IMR-90 (cell line): ENCODE data around the gene ACTR3C. TPM values are rescaled to one million over a fixed set of nuclear protein-coding genes. Genes with fewer than 3 reads are reported as not detected.

Experiments used
- ATAC-seq: fragments of 200-7000 bp; cut with Tn5 transposase; 2 replicates; pipeline ENCODE4 v1.9.1; 2020; ENCODE audit warnings: low read depth, mild to moderate bottlenecking, moderate library complexity
- BruUV-seq: library from RNA; stranded (reverse); fragments of 400-500 nt; replicated peaks from 2 replicates; lab custom pipeline; 2021; lab: Mats Ljungman, UMichigan
- CTCF ChIA-PET: fragments of 300-600 bp; formaldehyde crosslinking; extraction: SDS; loops from one replicate; lab custom pipeline; 2021; ENCODE audit warnings: antibody characterized with exemption; lab: Yijun Ruan, JAX
- POLR2A ChIA-PET: fragments of 300-600 bp; sonication (Branson Sonifier 250); formaldehyde crosslinking; loops from one replicate; lab custom pipeline; 2022; ENCODE audit warnings: antibody characterized with exemption; ENCODE audit not compliant: unreplicated experiment; lab: Charles Lee
- DNase-seq: peaks from one replicate; pipeline ENCODE4 v3.0.0; 2013
- H2AFZ ChIP-seq: replicated peaks from 2 replicates; pipeline ENCODE3; 2013; ENCODE audit warnings: low read length, mild to moderate bottlenecking; ENCODE audit not compliant: poor library complexity
- H2AK5ac ChIP-seq: 2 replicates; pipeline ENCODE4 v1.6.1; 2013; ENCODE audit warnings: low read depth, low read length, inconsistent platforms
- H2AK9ac ChIP-seq: replicated peaks from 2 replicates; pipeline ENCODE3; 2013; ENCODE audit warnings: mild to moderate bottlenecking, low read depth, low read length, moderate library complexity; ENCODE audit not compliant: poor library complexity
- H2BK120ac ChIP-seq: 2 replicates; pipeline ENCODE4 v1.6.1; 2013; ENCODE audit warnings: low read depth, low read length, inconsistent platforms
- H2BK15ac ChIP-seq: 3 replicates; pipeline ENCODE4 v1.6.1; 2013; ENCODE audit warnings: low read depth, low read length, inconsistent platforms
- H2BK20ac ChIP-seq: 2 replicates; pipeline ENCODE4 v1.6.1; 2013; ENCODE audit warnings: low read depth, mild to moderate bottlenecking, inconsistent platforms, low read length, moderate library complexity
- H2BK5ac ChIP-seq: 2 replicates; pipeline ENCODE4 v1.6.1; 2013; ENCODE audit warnings: mild to moderate bottlenecking, low read depth, low read length, inconsistent platforms; ENCODE audit not compliant: poor library complexity, severe bottlenecking
- H3K14ac ChIP-seq: replicated peaks from 2 replicates; pipeline ENCODE4 v1.6.1; 2013; ENCODE audit warnings: low read depth, low read length, inconsistent platforms
- H3K18ac ChIP-seq: 2 replicates; pipeline ENCODE4 v1.6.1; 2013; ENCODE audit warnings: low read depth, low read length, control low read depth
- H3K23ac ChIP-seq: 2 replicates; pipeline ENCODE4 v1.6.1; 2013; ENCODE audit warnings: low read depth, low read length, inconsistent platforms
- H3K27ac ChIP-seq: 2 replicates; pipeline ENCODE4 v1.5.1; 2013; ENCODE audit warnings: mild to moderate bottlenecking, control low read depth, low read length; ENCODE audit not compliant: insufficient read depth
- H3K27me3 ChIP-seq: 2 replicates; pipeline ENCODE4 v1.6.1; 2013; ENCODE audit warnings: low read length; ENCODE audit not compliant: control insufficient read depth, insufficient read depth
- H3K36me3 ChIP-seq: 2 replicates; pipeline ENCODE4 v1.6.1; 2013; ENCODE audit warnings: low read length, mixed read lengths; ENCODE audit not compliant: control insufficient read depth, insufficient read depth
- H3K4ac ChIP-seq: 2 replicates; pipeline ENCODE4 v1.6.1; 2013; ENCODE audit warnings: low read depth, low read length, inconsistent platforms
- H3K4me1 ChIP-seq: 2 replicates; pipeline ENCODE4 v1.6.1; 2013; ENCODE audit warnings: low read length, mixed read lengths; ENCODE audit not compliant: control insufficient read depth, insufficient read depth
- H3K4me2 ChIP-seq: 2 replicates; pipeline ENCODE4 v1.6.1; 2013; ENCODE audit warnings: low read depth, mild to moderate bottlenecking, control low read depth, low read length, moderate library complexity
- H3K4me3 ChIP-seq: 2 replicates; pipeline ENCODE4 v1.5.1; 2013; ENCODE audit warnings: low read depth, mild to moderate bottlenecking, control low read depth, low read length, moderate library complexity; ENCODE audit not compliant: insufficient read depth
- H3K56ac ChIP-seq: 2 replicates; pipeline ENCODE4 v1.6.1; 2013; ENCODE audit warnings: low read length, inconsistent platforms; ENCODE audit not compliant: insufficient read depth; ENCODE audit errors: extremely low read depth
- H3K79me1 ChIP-seq, 2 experiments: 2 replicates each; pipeline ENCODE4 v1.6.1; 2013; ENCODE audit warnings: low read length in 2 of 2, inconsistent platforms in 1 of 2, low read depth in 1 of 2
- H3K9ac ChIP-seq: 2 replicates; pipeline ENCODE4 v1.6.1; 2013; ENCODE audit warnings: low read depth, low read length, control low read depth
- H3K9me1 ChIP-seq: 2 replicates; pipeline ENCODE4 v1.6.1; 2013; ENCODE audit warnings: low read length, inconsistent platforms; ENCODE audit not compliant: insufficient read depth
- H3K9me3 ChIP-seq: 2 replicates; pipeline ENCODE4 v1.6.1; 2013; ENCODE audit warnings: low read length; ENCODE audit not compliant: control insufficient read depth, insufficient read depth
- H4K20me1 ChIP-seq: 2 replicates; pipeline ENCODE4 v1.6.1; 2013; ENCODE audit warnings: low read length, inconsistent platforms; ENCODE audit not compliant: insufficient read depth
- H4K5ac ChIP-seq: 2 replicates; pipeline ENCODE4 v1.6.1; 2013; ENCODE audit warnings: mild to moderate bottlenecking, low read depth, low read length, control low read depth
- H4K8ac ChIP-seq, 2 experiments: 2 replicates each; pipeline ENCODE4 v1.6.1; 2013; ENCODE audit warnings: low read depth in 2 of 2, low read length in 2 of 2, control low read depth in 1 of 2, inconsistent platforms in 1 of 2
- H4K91ac ChIP-seq: 2 replicates; pipeline ENCODE4 v1.6.1; 2013; ENCODE audit warnings: low read depth, low read length, inconsistent platforms; ENCODE audit not compliant: insufficient read depth
- POLR2A ChIP-seq: IDR thresholded peaks from 2 replicates; pipeline ENCODE4 v1.6.1; 2012; ENCODE audit warnings: mild to moderate bottlenecking, low read depth, low read length
- SMC3 ChIP-seq: fragments of 150-350 bp; IDR thresholded peaks from 2 replicates; pipeline ENCODE4 v1.6.1; 2016; ENCODE audit warnings: low read depth, mild to moderate bottlenecking, antibody characterized with exemption, low read length, moderate library complexity
- WGBS, 2 experiments: methylation state at CpG; one replicate each; pipeline versions ENCODE4 v1.1.5 to v1.1.7; 2013; ENCODE audit warnings: missing lambda C conversion rate in 2 of 2; ENCODE audit not compliant: insufficient read length in 1 of 2; ENCODE audit errors: extremely low coverage in 2 of 2; 5-methylcytosine and 5-hydroxymethylcytosine counted together
- dilution Hi-C: fragments of 300-500 bp; cut with HindIII; formaldehyde crosslinking; loops from one replicate; pipeline ENCODE4 v1.14.3; 2018; ENCODE audit warnings: low sequenced_read_pairs; ENCODE audit not compliant: unreplicated experiment
- in situ Hi-C: fragments of 300-500 bp; cut with MboI; formaldehyde crosslinking; loops from 3 replicates; pipeline ENCODE4 v1.14.3; 2019; ENCODE audit warnings: low sequenced_read_pairs, inconsistent platforms, mixed read lengths
- intact Hi-C: fragments of 100-400 bp; cut with micrococcal nuclease; formaldehyde crosslinking; loops from 2 replicates; pipeline ENCODE4 v1.10.0; 2022
- polyA plus RNA-seq, 3 experiments: library from polyadenylated mRNA; depleted of rRNA; stranded (reverse); fragments of >200 nt; gene quantifications; 2 replicates each; pipeline ENCODE4 v1.2.3, GENCODE V29; 2012; ENCODE audit warnings: low replicate concordance in 1 of 3
- total RNA-seq: library from RNA; depleted of rRNA; stranded (reverse); fragments of >200 nt; gene quantifications from 2 replicates; pipeline ENCODE4 v1.2.3, GENCODE V29; 2012

The ACTR3C gene
- total and polyA plus RNA-seq, 2 of the 4 experiments (the other 2 are of a cell fraction), result not detected

DNA sequence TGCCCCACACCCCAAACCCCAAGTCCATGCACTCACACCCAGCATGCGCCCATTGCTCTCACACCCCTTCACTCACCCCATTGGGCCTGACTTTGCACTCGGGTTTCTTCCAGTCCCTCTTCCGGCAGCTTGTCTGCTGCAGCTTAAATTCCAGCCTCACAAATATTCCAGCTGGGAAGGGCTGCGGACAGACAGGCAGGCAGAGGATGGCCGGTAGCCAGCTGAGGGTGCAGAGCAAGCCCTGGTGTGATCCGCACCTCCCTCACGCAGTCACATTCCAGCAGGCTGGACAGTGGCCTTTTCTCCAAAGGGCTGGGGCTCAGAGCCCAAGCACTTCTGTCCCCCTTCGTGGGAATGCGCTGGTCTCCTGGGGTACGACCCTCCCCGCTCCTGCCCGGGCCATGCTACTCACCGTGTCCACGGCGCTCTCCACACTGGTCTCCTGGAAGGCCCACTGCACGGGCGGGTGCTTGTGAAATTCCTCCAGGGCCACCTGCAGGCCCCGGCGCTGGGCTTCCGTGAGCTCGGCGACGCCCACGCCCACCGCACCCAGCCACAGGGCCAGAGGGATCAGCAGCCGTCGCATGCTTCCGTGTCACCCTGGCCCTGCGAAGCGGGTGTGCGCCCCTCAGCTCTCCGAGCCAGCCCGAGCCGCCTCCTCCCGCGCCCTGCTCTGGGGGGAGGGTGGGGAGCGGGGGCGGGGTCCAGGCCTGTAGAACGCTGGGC lies 16.8 kb upstream of the ACTR3C start:
- DNase-seq (peak; percentile 42), ATAC-seq (peak; percentile 61)
- Histone ChIP-seq H2BK20ac (0 out of 2 replicates have a peak overlapping the region, but pooled peaks have one; percentile 31), H3K18ac (peak overlapping the region; percentile 23; the same call in 1 of the 2 replicates), H2BK15ac (no peak overlapping the region), H3K27ac (peak overlapping the region; percentile 15; the same call in 1 of the 2 replicates), H4K91ac (peak overlapping the region; percentile 5; the same call in 1 of the 2 replicates), H2AK9ac (peak overlapping the region; percentile 75), H2AFZ (peak overlapping the region; percentile 71), H3K56ac (no peak overlapping the region), H2BK120ac (peak overlapping the region; percentile 24; the same call in 1 of the 2 replicates), H3K9me1 (peaks cover 11% of the 10 kb centered on the region; the same call in 1 of the 2 replicates), H3K9ac (no peak overlapping the region), H3K4me2 (peak overlapping the region; percentile 75; the same call in 1 of the 2 replicates), H3K4me1 (peaks cover 30% of the 10 kb centered on the region), H3K79me1 (no peaks in the 10 kb centered on the region), H2BK5ac (no peak overlapping the region), H4K5ac (no peak overlapping the region; the same call in 1 of the 2 replicates), H3K4ac (peak overlapping the region; percentile 45; the same call in 1 of the 2 replicates), H4K20me1 (0 out of 2 replicates have a peak, but pooled peaks cover 3% of the 10 kb centered on the region), H2AK5ac (no peak overlapping the region), H3K27me3 (peaks cover 21% of the 10 kb centered on the region), H3K9me3 (peaks cover 14% of the 10 kb centered on the region), H3K23ac (no peak overlapping the region), H4K8ac (0 out of 4 replicates have a peak overlapping the region, but pooled peaks of 1 of the 2 experiments have one; percentile 13), H3K14ac (no peak overlapping the region), H3K4me3 (no peak overlapping the region; the same call in 1 of the 2 replicates), H3K36me3 (no peaks in the 10 kb centered on the region)
- 6% methylated on average over 15 of the region's 39 CpGs; no CpG with 5 or more reads in 1 of the 2 experiments for WGBS, 2 experiments
- dilution Hi-C loops, result no loop called here
- ChIA-PET POLR2A (no interaction called here), CTCF (interaction anchor here (0.6 to 0.9 kb wide), 3 partner anchors 14 to 38 kb away, joined by 3 to 4 read pairs (median 4); no protein-coding TSS in a partner anchor)
- TF ChIP-seq POLR2A (no peak), SMC3 (no peak)
- BruUV-seq, result no TSS peak
- intact Hi-C loops, result no loop called here
- in situ Hi-C loops, result no loop called here
